ENCODE data around the gene TAS2R5.

TAS2R5 gene

DNA sequence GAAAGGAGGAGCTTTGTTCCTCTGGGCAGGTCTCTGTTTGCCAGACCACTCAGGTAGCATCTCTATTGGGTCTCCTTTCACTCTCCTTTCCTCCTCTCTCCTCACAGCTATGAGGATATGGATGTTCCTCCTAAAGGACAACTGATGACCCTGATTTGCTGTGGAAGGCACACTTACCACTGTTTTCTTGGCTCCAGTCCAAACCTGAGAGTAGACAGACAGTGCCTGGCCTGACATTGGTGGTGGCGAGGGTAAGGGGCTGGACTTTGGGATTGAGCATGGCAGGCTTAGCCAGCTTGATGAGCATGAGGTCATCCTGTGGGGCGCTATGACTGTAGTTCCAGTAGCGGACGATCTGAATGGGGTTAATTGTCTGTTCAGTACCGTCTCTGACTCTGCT, 47.7 kb downstream of the TAS2R5 start:
- no peak for TF ChIP-seq CTCF (conservative IDR thresholded peaks at IDR 0.05; ENCODE audit: low read length)
- DNase-seq (ENCODE audit: low read depth) = no peak
- H3K4me3 ChIP-seq (ENCODE audit: low read length) = no peak overlapping the region

DNA sequence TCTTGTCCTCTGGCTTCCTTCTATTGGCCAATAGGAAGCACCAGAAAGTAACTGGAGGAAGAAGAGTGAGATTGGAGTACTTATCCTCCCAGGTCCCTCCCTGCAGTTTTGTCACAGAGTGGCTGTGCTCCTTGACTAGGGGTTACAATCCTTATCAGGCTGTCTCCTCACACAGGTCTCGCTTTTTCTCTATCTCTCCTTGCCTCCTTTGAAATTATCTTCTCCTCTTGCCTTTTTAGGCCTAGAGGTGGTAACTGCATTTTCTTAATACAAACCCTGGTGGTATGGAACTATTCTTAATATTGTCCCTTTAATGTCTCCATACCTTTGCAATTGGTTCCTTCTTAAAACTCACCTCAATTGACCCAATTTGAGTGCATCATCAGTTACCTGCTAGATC, 48.6 kb downstream of the TAS2R5 start:
- TF ChIP-seq CTCF (conservative IDR thresholded peaks at IDR 0.05; ENCODE audit: low read length) = no peak

DNA sequence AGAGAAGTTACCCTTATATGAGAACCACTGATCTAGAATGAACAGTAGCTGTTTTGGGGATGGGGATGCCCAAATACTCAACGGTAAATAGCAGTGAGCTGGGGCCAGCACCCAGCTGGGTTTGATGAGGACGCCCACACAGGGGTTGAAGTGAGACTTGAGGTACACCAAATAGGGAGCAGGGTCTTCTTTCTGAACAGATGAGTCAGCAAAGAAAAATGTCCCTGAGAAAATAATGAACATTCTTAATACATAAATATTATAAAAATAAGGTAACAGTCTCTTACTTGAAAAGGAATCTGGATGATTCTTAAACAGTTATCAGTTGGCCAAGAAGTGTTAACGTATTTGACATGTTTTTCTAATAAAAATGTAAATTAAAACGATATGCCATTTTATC, 49.2 kb downstream of the TAS2R5 start:
- no peak for DNase-seq (ENCODE audit: low read depth)
- no peak for TF ChIP-seq CTCF (conservative IDR thresholded peaks at IDR 0.05; ENCODE audit: low read length)
- H3K4me3 ChIP-seq (ENCODE audit: low read length) = no peak overlapping the region

More for the DNA sequence above, 48.6 kb downstream of the TAS2R5 start:
- no peak for DNase-seq (ENCODE audit: low read depth)
- no peak overlapping the region for H3K4me3 ChIP-seq (ENCODE audit: low read length)

DNA sequence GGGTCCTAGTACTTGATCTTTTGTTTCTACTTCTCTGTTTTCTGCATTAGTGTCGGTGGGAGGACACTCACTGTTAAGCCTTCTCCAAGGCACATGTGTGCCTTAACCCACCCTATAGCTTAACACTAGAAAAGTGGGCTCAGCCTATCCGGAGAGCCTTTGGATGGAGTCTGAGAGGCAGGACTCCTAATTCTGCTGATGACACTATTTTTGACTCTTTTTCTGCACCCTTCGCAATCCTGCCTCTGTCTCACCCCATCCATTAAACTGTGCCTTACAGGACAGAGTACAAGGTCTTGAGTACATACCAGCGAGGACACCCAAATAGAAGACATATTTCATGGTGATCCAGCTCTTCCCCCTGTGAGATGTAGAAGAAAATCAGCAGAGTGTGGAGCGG, 50.7 kb downstream of the TAS2R5 start:
- H3K4me3 ChIP-seq (ENCODE audit: low read length) = no peak overlapping the region
- DNase-seq (ENCODE audit: low read depth) = no peak
- TF ChIP-seq CTCF (conservative IDR thresholded peaks at IDR 0.05; ENCODE audit: low read length) = no peak

Data from AG10803 (cell line).